LNCAP (cell line): ENCODE data around the gene NELFA.

Experiments used
- TF ChIP-seq, protein P1 (sequence below): fragments of 450-650 bp; IDR thresholded peaks from 2 replicates; pipeline ENCODE4 v1.5.1; 2017; ENCODE audit warnings: mild to moderate bottlenecking

The NELFA gene

GRCh38 chr4:1988327-1988724 lies 20.4 kb downstream of the NELFA start:
- TF ChIP-seq, protein P1, sequence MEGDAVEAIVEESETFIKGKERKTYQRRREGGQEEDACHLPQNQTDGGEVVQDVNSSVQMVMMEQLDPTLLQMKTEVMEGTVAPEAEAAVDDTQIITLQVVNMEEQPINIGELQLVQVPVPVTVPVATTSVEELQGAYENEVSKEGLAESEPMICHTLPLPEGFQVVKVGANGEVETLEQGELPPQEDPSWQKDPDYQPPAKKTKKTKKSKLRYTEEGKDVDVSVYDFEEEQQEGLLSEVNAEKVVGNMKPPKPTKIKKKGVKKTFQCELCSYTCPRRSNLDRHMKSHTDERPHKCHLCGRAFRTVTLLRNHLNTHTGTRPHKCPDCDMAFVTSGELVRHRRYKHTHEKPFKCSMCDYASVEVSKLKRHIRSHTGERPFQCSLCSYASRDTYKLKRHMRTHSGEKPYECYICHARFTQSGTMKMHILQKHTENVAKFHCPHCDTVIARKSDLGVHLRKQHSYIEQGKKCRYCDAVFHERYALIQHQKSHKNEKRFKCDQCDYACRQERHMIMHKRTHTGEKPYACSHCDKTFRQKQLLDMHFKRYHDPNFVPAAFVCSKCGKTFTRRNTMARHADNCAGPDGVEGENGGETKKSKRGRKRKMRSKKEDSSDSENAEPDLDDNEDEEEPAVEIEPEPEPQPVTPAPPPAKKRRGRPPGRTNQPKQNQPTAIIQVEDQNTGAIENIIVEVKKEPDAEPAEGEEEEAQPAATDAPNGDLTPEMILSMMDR: no peak

DNA sequence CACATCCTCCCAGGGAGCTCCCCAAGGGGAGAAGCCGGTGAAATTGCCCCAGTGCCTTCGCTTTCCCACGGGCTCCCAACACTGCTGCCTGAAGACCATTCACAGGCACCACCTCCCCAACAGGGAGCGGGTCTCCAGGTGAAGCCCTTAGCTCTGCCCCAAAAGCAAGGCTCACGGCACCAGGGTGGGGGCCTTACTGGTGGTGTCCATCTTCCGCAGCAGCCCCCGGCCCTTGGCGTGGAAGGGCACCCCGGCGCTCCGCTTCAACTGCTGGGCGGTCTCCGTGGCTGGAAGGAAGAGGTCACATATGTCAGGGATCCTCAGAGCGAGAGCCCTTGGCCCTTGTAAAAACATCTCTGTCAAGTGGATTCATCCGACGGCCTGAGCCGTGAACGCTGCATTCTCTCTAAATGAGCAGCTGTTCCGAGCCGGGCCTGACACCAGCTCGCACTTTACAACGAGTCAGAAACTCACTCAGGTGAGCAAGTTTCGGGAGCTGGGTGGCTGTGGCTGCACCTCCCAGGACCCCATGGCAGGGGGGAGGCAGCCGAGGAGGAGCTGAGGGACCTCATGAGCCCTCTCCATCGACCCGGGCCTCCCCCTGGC lies 20.9 kb downstream of the NELFA start:
- TF ChIP-seq, protein P1: no peak

GRCh38 chr4:1987296-1987695 lies 21.5 kb downstream of the NELFA start:
- TF ChIP-seq, protein P1: no peak

DNA sequence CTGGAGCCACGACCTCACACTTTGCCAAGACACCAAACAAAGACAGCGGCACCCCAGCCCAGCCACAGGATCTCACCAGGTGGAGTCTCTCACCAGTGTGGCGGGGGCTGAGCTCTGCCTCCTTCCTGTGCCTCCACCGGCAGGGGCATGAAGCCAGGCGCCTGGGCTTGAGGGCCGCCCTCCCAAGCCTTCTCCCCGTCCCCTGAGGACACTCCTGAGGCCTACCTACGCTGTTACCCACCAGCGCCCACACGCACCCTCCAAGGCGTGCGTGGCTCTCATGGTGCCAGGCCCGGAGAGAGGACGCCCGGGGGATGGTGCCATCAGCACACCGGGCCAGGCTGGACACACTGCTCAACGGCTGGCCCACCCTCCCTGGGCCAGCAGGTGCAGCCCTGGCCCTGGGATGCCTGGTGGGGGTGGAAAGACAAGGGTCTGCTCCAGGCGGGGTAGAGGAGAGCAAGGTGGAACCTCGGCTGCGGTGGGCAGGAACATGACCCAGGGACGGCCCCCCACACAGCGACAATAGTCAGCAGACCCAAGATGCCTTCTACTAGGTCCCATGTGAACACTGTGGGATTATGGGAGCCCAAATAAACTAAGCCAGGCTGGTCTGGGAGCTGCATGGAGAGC lies 22.1 kb downstream of the NELFA start:
- TF ChIP-seq, protein P1: no peak

DNA sequence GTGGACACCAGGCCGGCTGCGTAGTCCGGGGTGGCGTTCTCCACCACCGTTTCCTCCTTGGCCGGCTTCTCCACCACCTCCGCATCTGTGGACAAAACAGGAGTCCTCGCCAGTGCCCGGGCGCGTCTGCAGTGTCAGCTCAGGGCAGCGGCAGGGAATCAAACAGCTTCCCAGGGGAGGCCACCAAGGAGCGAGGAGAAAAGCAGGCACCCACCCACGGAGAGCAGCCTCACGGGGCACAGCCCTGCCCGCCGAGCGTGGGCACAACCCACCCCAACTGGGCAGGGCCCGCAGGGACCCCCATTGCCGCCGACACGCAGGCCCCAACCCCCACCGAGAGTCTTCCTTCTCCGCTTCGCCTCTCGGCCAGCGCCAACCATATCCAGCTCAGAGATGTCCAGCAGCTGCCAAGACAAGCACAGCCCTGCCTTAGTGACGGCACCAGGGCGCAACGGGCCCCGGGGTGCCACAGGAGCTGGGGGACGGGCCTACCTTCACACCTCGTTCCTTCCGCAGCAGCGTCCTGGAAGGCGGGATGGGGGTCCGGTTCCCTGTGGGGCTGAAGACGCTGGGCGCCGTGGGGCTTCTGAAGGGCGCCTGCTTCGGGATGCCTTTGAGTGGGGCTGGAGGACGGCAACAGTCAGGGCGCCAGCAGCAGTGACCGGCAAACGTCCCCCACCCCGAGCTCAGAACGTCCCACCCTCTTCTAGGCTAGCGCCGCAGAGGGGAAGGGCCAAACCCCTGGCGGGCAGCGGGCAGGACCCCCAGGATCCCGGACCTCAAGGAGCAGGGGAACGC lies 22.8 kb downstream of the NELFA start:
- TF ChIP-seq, protein P1: no peak

- TF ChIP-seq, protein P1: no peak
These were observed 23.5 kb downstream of the NELFA start for GRCh38 chr4:1985294-1985693.

GRCh38 chr4:1984406-1985191 lies 24.2 kb downstream of the NELFA start:
- TF ChIP-seq, protein P1: no peak
